AG04449 (cell line): ENCODE measurements around the gene HOXA4.

Experiments
- CTCF ChIA-PET: fragments of 350-600 bp; formaldehyde crosslinking; extraction: SDS; loops from one replicate; lab custom pipeline; 2021; ENCODE audit warnings: antibody characterized with exemption; lab: Yijun Ruan, JAX
- POLR2A ChIA-PET: fragments of 400-600, 350-600 bp; formaldehyde crosslinking; extraction: SDS; loops from one replicate; lab custom pipeline; 2020; ENCODE audit warnings: antibody characterized with exemption, inconsistent platforms; lab: Yijun Ruan, JAX
- DNase-seq: peaks from one replicate; pipeline ENCODE4 v3.0.0-alpha.2; 2010; ENCODE audit warnings: low read depth, low spot score
- H3K4me3 ChIP-seq: 2 replicates; pipeline ENCODE4 v1.5.1; 2011; ENCODE audit warnings: low read depth, mild to moderate bottlenecking, control low read depth, low read length
- TF ChIP-seq, protein P1 (sequence below): IDR thresholded peaks from one replicate; pipeline ENCODE4 v1.5.1; 2011; ENCODE audit warnings: mild to moderate bottlenecking, moderate library complexity, low read length, control low read depth, inconsistent platforms; ENCODE audit not compliant: insufficient read depth; ENCODE audit errors: missing control alignments

HOXA4 gene

GRCh38 chr7:27109466-27110185 lies 20.9 kb downstream of the HOXA4 start:
- CTCF ChIA-PET = interaction anchor here (1.2 kb wide), 1 partner anchor 9 kb away, joined by 4 read pairs; no protein-coding TSS in a partner anchor
- DNase-seq = no peak
- POLR2A ChIA-PET = no interaction called here
- TF ChIP-seq, protein P1, sequence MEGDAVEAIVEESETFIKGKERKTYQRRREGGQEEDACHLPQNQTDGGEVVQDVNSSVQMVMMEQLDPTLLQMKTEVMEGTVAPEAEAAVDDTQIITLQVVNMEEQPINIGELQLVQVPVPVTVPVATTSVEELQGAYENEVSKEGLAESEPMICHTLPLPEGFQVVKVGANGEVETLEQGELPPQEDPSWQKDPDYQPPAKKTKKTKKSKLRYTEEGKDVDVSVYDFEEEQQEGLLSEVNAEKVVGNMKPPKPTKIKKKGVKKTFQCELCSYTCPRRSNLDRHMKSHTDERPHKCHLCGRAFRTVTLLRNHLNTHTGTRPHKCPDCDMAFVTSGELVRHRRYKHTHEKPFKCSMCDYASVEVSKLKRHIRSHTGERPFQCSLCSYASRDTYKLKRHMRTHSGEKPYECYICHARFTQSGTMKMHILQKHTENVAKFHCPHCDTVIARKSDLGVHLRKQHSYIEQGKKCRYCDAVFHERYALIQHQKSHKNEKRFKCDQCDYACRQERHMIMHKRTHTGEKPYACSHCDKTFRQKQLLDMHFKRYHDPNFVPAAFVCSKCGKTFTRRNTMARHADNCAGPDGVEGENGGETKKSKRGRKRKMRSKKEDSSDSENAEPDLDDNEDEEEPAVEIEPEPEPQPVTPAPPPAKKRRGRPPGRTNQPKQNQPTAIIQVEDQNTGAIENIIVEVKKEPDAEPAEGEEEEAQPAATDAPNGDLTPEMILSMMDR = no peak
- no peak overlapping the region for H3K4me3 ChIP-seq

DNA sequence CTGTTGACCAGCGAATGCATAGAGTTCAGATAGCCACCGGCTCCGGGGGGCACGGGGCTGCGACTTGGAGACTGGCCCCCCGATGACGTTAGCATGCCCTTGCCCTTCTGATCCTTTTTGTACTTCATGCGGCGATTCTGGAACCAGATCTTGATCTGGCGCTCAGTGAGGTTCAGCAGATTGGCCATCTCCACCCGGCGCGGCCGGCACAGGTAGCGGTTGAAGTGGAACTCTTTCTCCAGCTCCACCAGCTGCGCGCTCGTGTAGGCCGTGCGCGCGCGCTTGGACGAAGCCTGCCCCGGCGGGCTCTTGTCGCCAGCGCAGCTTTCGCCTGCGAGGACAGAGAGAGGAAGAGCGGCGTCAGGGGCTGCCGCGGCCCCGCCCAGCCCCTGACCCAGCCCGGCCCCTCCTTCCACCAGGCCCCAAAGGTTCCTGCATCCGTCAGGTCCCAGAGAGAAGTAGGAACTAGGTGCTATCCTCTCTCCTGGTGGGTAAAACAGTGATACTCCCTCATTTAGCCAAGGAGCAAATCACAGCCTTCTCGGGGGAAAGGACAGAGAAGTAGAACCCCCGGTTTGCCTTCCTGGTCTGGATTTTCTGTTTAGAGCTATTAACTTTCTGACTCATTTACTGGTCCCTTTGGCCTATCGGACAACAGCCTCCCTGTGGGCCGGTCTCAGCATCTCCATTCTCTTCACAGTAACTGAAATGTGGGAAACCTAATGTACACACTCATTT lies 22.0 kb downstream of the HOXA4 start:
- CTCF ChIA-PET = interaction anchor here (0.9 to 1.2 kb wide), 2 partner anchors 10 to 12 kb away, joined by 3 to 4 read pairs; no protein-coding TSS in a partner anchor
- POLR2A ChIA-PET = no interaction called here
- DNase-seq = no peak
- no peak overlapping the region for H3K4me3 ChIP-seq
- TF ChIP-seq, protein P1 = no peak

DNA sequence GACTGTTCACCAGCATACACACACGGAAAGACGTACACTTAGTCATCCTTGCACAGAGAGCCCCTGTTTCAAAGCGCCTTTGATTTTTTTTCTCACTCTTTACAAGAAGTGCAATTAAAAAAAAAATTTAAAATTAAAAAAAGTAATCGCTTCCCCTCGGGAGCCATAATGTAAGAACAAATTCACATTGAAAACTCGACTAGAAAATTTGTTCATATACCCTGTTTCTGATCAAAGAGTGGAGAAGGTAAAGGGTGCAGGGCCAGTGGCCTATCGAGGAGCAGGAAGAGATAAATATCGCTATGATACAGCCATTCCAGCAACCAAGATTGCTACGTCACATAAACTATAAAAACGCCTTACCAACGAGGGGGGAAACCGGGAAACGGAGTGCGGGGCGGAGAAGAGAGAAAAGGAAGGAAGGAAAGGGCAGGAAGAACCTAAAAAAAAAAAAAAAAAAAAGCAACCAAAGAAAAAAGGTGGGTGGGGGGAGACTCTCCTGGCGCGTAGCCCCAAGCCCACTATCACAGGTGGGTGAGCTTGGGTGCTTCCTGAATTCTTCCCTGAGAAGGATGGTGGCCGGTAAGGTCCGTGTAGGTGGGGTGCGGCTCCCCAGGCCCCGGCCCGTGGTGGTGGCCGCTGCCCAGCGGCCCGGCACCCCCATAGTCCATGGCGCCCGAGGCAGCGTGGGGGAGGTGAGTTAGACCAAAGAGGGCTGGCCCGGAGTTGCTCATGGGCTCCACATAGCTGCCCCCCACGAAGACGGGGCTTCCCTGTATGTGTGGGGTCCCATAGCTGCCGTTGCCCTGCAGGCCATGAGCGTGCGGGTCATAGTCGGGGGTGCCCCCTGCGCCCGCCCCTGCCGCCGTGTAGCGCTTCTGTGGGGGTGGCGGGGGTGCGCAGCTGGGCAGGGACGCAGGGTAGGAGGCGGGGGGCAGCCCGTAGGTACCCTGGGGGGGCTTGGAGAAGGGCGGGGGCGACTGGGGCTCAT lies 22.9 kb downstream of the HOXA4 start:
- ChIA-PET CTCF (no interaction called here), POLR2A (no interaction called here)
- no peak overlapping the region for H3K4me3 ChIP-seq
- no peak for DNase-seq
- TF ChIP-seq, protein P1 = no peak

GRCh38 chr7:27106901-27107240 lies 23.7 kb downstream of the HOXA4 start:
- POLR2A ChIA-PET = interaction anchor here (0.8 kb wide), 1 partner anchor 10 kb away, joined by 3 read pairs; no protein-coding TSS in a partner anchor
- DNase-seq = no peak
- CTCF ChIA-PET = no interaction called here
- TF ChIP-seq, protein P1 = no peak
- no peak overlapping the region for H3K4me3 ChIP-seq

DNA sequence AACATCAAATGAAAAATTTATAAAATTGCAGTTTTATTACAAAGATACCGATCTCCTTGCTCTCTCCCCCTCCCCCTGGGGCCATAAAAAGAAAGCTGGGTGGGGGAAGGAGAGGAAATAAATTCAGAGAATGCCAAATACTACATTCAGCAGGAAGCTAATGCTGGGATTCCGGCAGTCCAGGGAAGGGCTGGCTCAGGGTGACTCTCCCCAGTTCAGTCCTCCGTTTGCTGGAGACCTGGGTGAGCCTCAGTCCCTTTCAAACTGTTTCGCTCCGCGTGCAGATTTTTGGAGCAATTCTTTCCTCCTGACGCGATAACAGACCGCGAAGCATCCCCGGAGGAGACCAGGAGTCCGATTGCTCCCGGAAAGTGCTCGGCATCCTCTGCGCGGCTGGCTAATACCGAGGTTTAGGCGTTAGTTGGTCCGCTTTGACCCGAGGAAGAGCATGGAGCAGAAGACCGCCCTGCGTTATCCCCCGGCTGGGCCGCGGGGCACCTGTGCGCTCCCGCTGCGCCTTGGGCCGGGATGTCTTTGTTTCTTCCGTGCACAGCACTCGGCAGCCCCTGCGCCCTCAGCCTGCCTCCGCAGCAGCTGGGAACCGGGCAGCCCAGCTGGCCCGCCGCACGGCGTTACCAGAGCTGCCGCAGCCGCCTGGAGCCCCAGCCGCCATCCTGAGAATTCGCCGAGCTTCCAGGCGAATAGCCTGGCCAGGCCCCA lies 24.2 kb downstream of the HOXA4 start:
- ChIA-PET POLR2A (interaction anchor here (0.8 kb wide), 2 partner anchors 9 to 11 kb away, joined by 3 to 4 read pairs; partner anchors contain the start of gene HOXA1), CTCF (interaction anchor here (1.0 to 1.6 kb wide), 3 partner anchors 12 to 57 kb away, joined by 3 to 5 read pairs (median 3); partner anchors contain the start of gene HOXA4)
- TF ChIP-seq, protein P1 = no peak
- DNase-seq = no peak
- H3K4me3 ChIP-seq = no peak overlapping the region
